Measurements from ENCODE around the gene CNKSR2. TPM values are rescaled to one million over a fixed set of nuclear protein-coding genes. Genes with fewer than 3 reads are reported as not detected.

CNKSR2 gene
- total RNA-seq, 1 experiment from 2014 or later, result 2.0 TPM

GRCh38 chrX:21376636-21377035 lies 2.4 kb downstream of the CNKSR2 start:
- Histone ChIP-seq H3K27ac (ENCODE audit: low read length) (no peak overlapping the region), H3K9me3 (ENCODE audit: low read length) (no peaks in the 10 kb centered on the region), H3K9me2 (replicated peaks; ENCODE audit: low read length) (no peaks in the 10 kb centered on the region), H3K27me3 (ENCODE audit: low read length) (peaks cover 47% of the 10 kb centered on the region), H3K79me2 (ENCODE audit: low read length) (no peaks in the 10 kb centered on the region), H3F3A (ENCODE audit: low read length, unreplicated experiment) (no peaks in the 10 kb centered on the region), H3K4me2 (ENCODE audit: low read length) (no peak overlapping the region), H4K20me1 (ENCODE audit: low read length) (no peaks in the 10 kb centered on the region), H3K4me3 (ENCODE audit: low read length) (no peak overlapping the region), H3K9ac (ENCODE audit: low read length) (no peak overlapping the region), H3K4me1 (ENCODE audit: insufficient read depth, low read length) (no peaks in the 10 kb centered on the region), H2AFZ (ENCODE audit: low read length) (no peak overlapping the region), H3K36me3 (ENCODE audit: low read depth, low read length) (no peaks in the 10 kb centered on the region)
- DNase-seq (no peak), ATAC-seq (no peak)
- intact Hi-C loops (cut with micrococcal nuclease), result loop anchor here (10.0 kb wide), 1 partner anchor 852 kb away; no protein-coding TSS in a partner anchor
- no TSS peak for BruUV-seq (replicated peaks)
- CTCF ChIA-PET, result no interaction called here
- no peak for TF ChIP-seq CTCF (conservative IDR thresholded peaks at IDR 0.05; ENCODE audit: low read depth, low read length)
- no peak for TF ChIP-seq EZH2 (IDR thresholded peaks at IDR 0.05; ENCODE audit: low read length, unreplicated experiment)
- no peak for TF ChIP-seq EZH2phosphoT487 (IDR thresholded peaks at IDR 0.05; ENCODE audit: borderline replicate concordance, low read length)
- POLR2A ChIA-PET (ENCODE audit: unreplicated experiment), result no interaction called here

GRCh38 chrX:21379991-21380390 lies 5.8 kb downstream of the CNKSR2 start:
- ATAC-seq, result no peak
- Histone ChIP-seq H3K9me3 (ENCODE audit: low read length) (no peaks in the 10 kb centered on the region), H2AFZ (ENCODE audit: low read length) (no peak overlapping the region), H3K4me3 (ENCODE audit: low read length) (no peak overlapping the region), H3K9ac (ENCODE audit: low read length) (no peak overlapping the region), H4K20me1 (ENCODE audit: low read length) (no peaks in the 10 kb centered on the region), H3K4me1 (ENCODE audit: insufficient read depth, low read length) (no peaks in the 10 kb centered on the region), H3K27ac (ENCODE audit: low read length) (no peak overlapping the region), H3K36me3 (ENCODE audit: low read depth, low read length) (no peaks in the 10 kb centered on the region), H3F3A (ENCODE audit: low read length, unreplicated experiment) (no peaks in the 10 kb centered on the region), H3K27me3 (ENCODE audit: low read length) (peaks cover 23% of the 10 kb centered on the region), H3K79me2 (ENCODE audit: low read length) (no peaks in the 10 kb centered on the region), H3K4me2 (ENCODE audit: low read length) (no peak overlapping the region), H3K9me2 (replicated peaks; ENCODE audit: low read length) (no peaks in the 10 kb centered on the region)
- CTCF ChIA-PET, result interaction anchor here (0.6 kb wide), 1 partner anchor 196 kb away, joined by 3 read pairs; no protein-coding TSS in a partner anchor
- TF ChIP-seq EZH2phosphoT487 (IDR thresholded peaks at IDR 0.05; ENCODE audit: borderline replicate concordance, low read length) (no peak), CTCF (conservative IDR thresholded peaks at IDR 0.05; ENCODE audit: low read depth, low read length) (no peak), EZH2 (IDR thresholded peaks at IDR 0.05; ENCODE audit: low read length, unreplicated experiment) (no peak)
- no TSS peak for BruUV-seq (replicated peaks)
- POLR2A ChIA-PET (ENCODE audit: unreplicated experiment), result no interaction called here
- intact Hi-C loops (cut with micrococcal nuclease), result loop anchor here (10.0 kb wide), 1 partner anchor 855 kb away; no protein-coding TSS in a partner anchor
- DNase-seq, result no peak

GRCh38 chrX:21382715-21383114 lies 8.5 kb downstream of the CNKSR2 start:
- ATAC-seq (no peak), DNase-seq (peak; percentile 37)
- no peaks in the 10 kb centered on the region for H3F3A ChIP-seq (ENCODE audit: low read length, unreplicated experiment)
- CTCF ChIA-PET, result no interaction called here
- H3K36me3 ChIP-seq (ENCODE audit: low read depth, low read length), result no peaks in the 10 kb centered on the region
- no peaks in the 10 kb centered on the region for H3K9me2 ChIP-seq (replicated peaks; ENCODE audit: low read length)
- no peaks in the 10 kb centered on the region for H4K20me1 ChIP-seq (ENCODE audit: low read length)
- H3K9ac ChIP-seq (ENCODE audit: low read length), result no peak overlapping the region
- H3K4me3 ChIP-seq (ENCODE audit: low read length), result no peak overlapping the region
- H3K27ac ChIP-seq (ENCODE audit: low read length), result no peak overlapping the region
- H3K27me3 ChIP-seq (ENCODE audit: low read length), result no peaks in the 10 kb centered on the region
- intact Hi-C loops (cut with micrococcal nuclease), result no loop called here
- no TSS peak for BruUV-seq (replicated peaks)
- H2AFZ ChIP-seq (ENCODE audit: low read length), result no peak overlapping the region
- H3K4me2 ChIP-seq (ENCODE audit: low read length), result no peak overlapping the region
- POLR2A ChIA-PET (ENCODE audit: unreplicated experiment), result no interaction called here
- H3K9me3 ChIP-seq (ENCODE audit: low read length), result no peaks in the 10 kb centered on the region
- TF ChIP-seq CTCF (conservative IDR thresholded peaks at IDR 0.05; ENCODE audit: low read depth, low read length), result peak; percentile 48; the same call in 1 of the 2 replicates
- no peak for TF ChIP-seq EZH2 (IDR thresholded peaks at IDR 0.05; ENCODE audit: low read length, unreplicated experiment)
- no peak for TF ChIP-seq EZH2phosphoT487 (IDR thresholded peaks at IDR 0.05; ENCODE audit: borderline replicate concordance, low read length)
- H3K79me2 ChIP-seq (ENCODE audit: low read length), result no peaks in the 10 kb centered on the region
- no peaks in the 10 kb centered on the region for H3K4me1 ChIP-seq (ENCODE audit: insufficient read depth, low read length)

Data from PC-3 (cell line).